GM21447 (cell line): ENCODE data around the gene CFAP221.

Experiments used
- ATAC-seq: cut with Tn5 transposase; IDR thresholded peaks from one replicate; pipeline ENCODE4 v1.9.1; 2021; ENCODE audit not compliant: unreplicated experiment

CFAP221 gene

GRCh38 chr2:119638685-119639554 lies 94.7 kb downstream of the CFAP221 start:
- no peak for ATAC-seq

GRCh38 chr2:119641562-119642258 lies 97.5 kb downstream of the CFAP221 start:
- ATAC-seq, result peak; percentile 92

GRCh38 chr2:119644186-119644585 lies 99.9 kb downstream of the CFAP221 start:
- ATAC-seq, result no peak

- ATAC-seq, result no peak
Observed at GRCh38 chr2:119645173-119645855, 101.1 kb downstream of the CFAP221 start.

GRCh38 chr2:119646149-119646548 lies 101.9 kb downstream of the CFAP221 start:
- ATAC-seq, result no peak

- peak; percentile 98 for ATAC-seq
Observed at GRCh38 chr2:119647440-119648169, 103.4 kb downstream of the CFAP221 start.

GRCh38 chr2:119649364-119649917 lies 105.2 kb downstream of the CFAP221 start:
- ATAC-seq, result no peak

GRCh38 chr2:119650206-119650605 lies 106.0 kb downstream of the CFAP221 start:
- ATAC-seq, result no peak

GRCh38 chr2:119650846-119651370 lies 106.7 kb downstream of the CFAP221 start:
- ATAC-seq, result no peak

GRCh38 chr2:119657466-119658145 lies 113.4 kb downstream of the CFAP221 start:
- ATAC-seq, result no peak

- ATAC-seq, result no peak
Observed at GRCh38 chr2:119659601-119660342, 115.5 kb downstream of the CFAP221 start.

GRCh38 chr2:119660343-119660658 lies 116.1 kb downstream of the CFAP221 start:
- ATAC-seq, result no peak

- ATAC-seq, result no peak
Observed at GRCh38 chr2:119662297-119662696, 118.0 kb downstream of the CFAP221 start.

- ATAC-seq, result no peak
Observed at GRCh38 chr2:119668546-119668945, 124.3 kb downstream of the CFAP221 start.

GRCh38 chr2:119671016-119671415 lies 126.8 kb downstream of the CFAP221 start:
- no peak for ATAC-seq

- no peak for ATAC-seq
Observed at GRCh38 chr2:119671752-119672151, 127.5 kb downstream of the CFAP221 start.

GRCh38 chr2:119672161-119672862 lies 128.1 kb downstream of the CFAP221 start:
- ATAC-seq, result no peak

GRCh38 chr2:119673796-119674195 lies 129.5 kb downstream of the CFAP221 start:
- ATAC-seq, result no peak
